Stimulated activated CD4-positive, alpha-beta T cell treated with anti-CD3 and anti-CD28 coated beads, Interleukin-12 subunit alpha, Interleukin-12 subunit beta, amount 100 ng/mL, for 24 hours (primary cell): ENCODE measurements around the gene PHLDB2.
"Not testable (repeated sequence)": the region's sequence is repeated elsewhere in the genome, so short reads cannot be mapped to it uniquely, and the experiment has no call there.

Source experiments
- DNase-seq, 2 experiments: peaks; one replicate each; pipeline ENCODE4 v3.0.0-alpha.2; 2020; ENCODE audit warnings: low read depth in 2 of 2

The PHLDB2 gene

GRCh38 chr3:111859061-111859973 is at the start of gene PHLDB2:
Gene PHLDB2 (plus strand): TSS chr3:111859265. CDS start chr3:111884078, 24,813 bp downstream.
- peak; percentile 20 to 38 for DNase-seq

- DNase-seq: no peak
Measured at GRCh38 chr3:111810909-111811308, 48.2 kb upstream of the PHLDB2 start.

GRCh38 chr3:111811811-111812210 is 47.3 kb upstream of the PHLDB2 start:
- no peak for DNase-seq

- DNase-seq: no peak
Measured at GRCh38 chr3:111812701-111813100, 46.4 kb upstream of the PHLDB2 start.

GRCh38 chr3:111813441-111813840 is 45.6 kb upstream of the PHLDB2 start:
- no peak for DNase-seq

- no peak for DNase-seq
Measured at GRCh38 chr3:111813979-111814378, 45.1 kb upstream of the PHLDB2 start.

- DNase-seq: not testable (repeated sequence)
Measured at GRCh38 chr3:111816771-111817170, 42.3 kb upstream of the PHLDB2 start.

- DNase-seq: no peak
Measured at GRCh38 chr3:111819927-111820326, 39.1 kb upstream of the PHLDB2 start.

- DNase-seq: no peak
Measured at GRCh38 chr3:111820651-111821050, 38.4 kb upstream of the PHLDB2 start.

- no peak for DNase-seq
Measured at GRCh38 chr3:111821891-111822290, 37.2 kb upstream of the PHLDB2 start.

GRCh38 chr3:111822804-111823203 is 36.3 kb upstream of the PHLDB2 start:
- DNase-seq: no peak

GRCh38 chr3:111823341-111823855 is 35.7 kb upstream of the PHLDB2 start:
- DNase-seq: no peak

GRCh38 chr3:111824351-111824750 is 34.7 kb upstream of the PHLDB2 start:
- DNase-seq: no peak

- no peak for DNase-seq
Measured at GRCh38 chr3:111827871-111828270, 31.2 kb upstream of the PHLDB2 start.

GRCh38 chr3:111828530-111828929 is 30.5 kb upstream of the PHLDB2 start:
- no peak for DNase-seq

GRCh38 chr3:111829023-111829422 is 30.0 kb upstream of the PHLDB2 start:
- no peak for DNase-seq

- no peak for DNase-seq
Measured at GRCh38 chr3:111831840-111832239, 27.2 kb upstream of the PHLDB2 start.

- DNase-seq: no peak
Measured at GRCh38 chr3:111837112-111837511, 22.0 kb upstream of the PHLDB2 start.

- DNase-seq: no peak
Measured at GRCh38 chr3:111838133-111838532, 20.9 kb upstream of the PHLDB2 start.

- DNase-seq: no peak
Measured at GRCh38 chr3:111846039-111846438, 13.0 kb upstream of the PHLDB2 start.

- no peak for DNase-seq
Measured at GRCh38 chr3:111846717-111847116, 12.3 kb upstream of the PHLDB2 start.

GRCh38 chr3:111848283-111848682 is 10.8 kb upstream of the PHLDB2 start:
- no peak for DNase-seq

GRCh38 chr3:111848778-111849177 is 10.3 kb upstream of the PHLDB2 start:
- no peak for DNase-seq
